UCSD-AML1 (cell line): Measurements from ENCODE around the gene NELFE.
"Not testable (repeated sequence)": the region's sequence is repeated elsewhere in the genome, so short reads cannot be mapped to it uniquely, and the experiment has no call there.

ENCODE experiments used
- DNase-seq: peaks from one replicate; lab custom pipeline; 2025; ENCODE audit not compliant: unreplicated experiment; lab: John Stamatoyannopoulos, UW

Gene NELFE, protein sequence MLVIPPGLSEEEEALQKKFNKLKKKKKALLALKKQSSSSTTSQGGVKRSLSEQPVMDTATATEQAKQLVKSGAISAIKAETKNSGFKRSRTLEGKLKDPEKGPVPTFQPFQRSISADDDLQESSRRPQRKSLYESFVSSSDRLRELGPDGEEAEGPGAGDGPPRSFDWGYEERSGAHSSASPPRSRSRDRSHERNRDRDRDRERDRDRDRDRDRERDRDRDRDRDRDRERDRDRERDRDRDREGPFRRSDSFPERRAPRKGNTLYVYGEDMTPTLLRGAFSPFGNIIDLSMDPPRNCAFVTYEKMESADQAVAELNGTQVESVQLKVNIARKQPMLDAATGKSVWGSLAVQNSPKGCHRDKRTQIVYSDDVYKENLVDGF

GRCh38 chr6:31958741-31959739 is at the start of gene NELFE, which contains the start of gene SKIC2:
TSS of gene NELFE (minus strand) at chr6:31958971. CDS start at chr6:31958446, 525 bp downstream.
TSS of gene SKIC2 (plus strand) at chr6:31959175. CDS start at chr6:31959193, 18 bp downstream.
- DNase-seq, result peak; percentile 99

- DNase-seq, result not testable (repeated sequence)
These were observed 49.3 kb upstream of the NELFE start for GRCh38 chr6:32008037-32008436.

GRCh38 chr6:32007086-32007485 is 48.3 kb upstream of the NELFE start:
- DNase-seq, result not testable (repeated sequence)

- DNase-seq, result not testable (repeated sequence)
These were observed 47.3 kb upstream of the NELFE start for GRCh38 chr6:32005991-32006529.

GRCh38 chr6:32005538-32005880 is 46.7 kb upstream of the NELFE start:
- DNase-seq, result not testable (repeated sequence)

DNA sequence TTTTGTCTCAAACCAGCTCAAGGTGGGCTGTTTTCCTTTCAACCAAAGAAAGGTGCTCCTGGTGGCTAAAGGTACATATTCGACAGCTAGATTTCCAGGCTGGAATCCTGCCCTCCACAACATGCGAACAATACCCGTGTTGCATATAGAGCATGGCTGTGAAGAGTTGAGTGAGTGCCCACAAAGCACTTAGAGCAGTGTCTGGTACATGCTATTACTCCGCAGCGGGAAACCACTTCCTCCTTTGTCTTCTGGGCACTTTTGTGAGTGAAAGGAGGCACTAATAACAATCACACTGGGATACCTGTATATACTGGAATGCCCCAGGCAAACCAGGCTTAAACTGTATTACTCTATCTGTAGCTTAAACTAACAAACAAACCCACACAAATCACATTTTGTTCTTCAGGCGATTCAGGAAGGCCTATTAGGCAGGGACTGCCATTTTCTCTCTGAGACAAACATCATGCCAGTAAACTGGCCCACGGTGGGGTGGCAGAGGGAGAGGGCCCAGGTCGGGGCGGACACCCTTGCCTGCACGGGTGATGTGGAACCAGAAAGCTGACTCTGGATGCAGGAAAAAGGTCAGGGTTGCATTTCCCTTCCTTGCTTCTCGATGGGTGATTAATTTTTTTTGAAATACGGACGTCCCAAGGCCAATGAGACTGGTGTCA is 46.2 kb upstream of the NELFE start:
- DNase-seq, result not testable (repeated sequence)

GRCh38 chr6:32004393-32004792 is 45.6 kb upstream of the NELFE start:
- DNase-seq, result not testable (repeated sequence)

- DNase-seq, result not testable (repeated sequence)
These were observed 44.5 kb upstream of the NELFE start for GRCh38 chr6:32003301-32003700.

DNA sequence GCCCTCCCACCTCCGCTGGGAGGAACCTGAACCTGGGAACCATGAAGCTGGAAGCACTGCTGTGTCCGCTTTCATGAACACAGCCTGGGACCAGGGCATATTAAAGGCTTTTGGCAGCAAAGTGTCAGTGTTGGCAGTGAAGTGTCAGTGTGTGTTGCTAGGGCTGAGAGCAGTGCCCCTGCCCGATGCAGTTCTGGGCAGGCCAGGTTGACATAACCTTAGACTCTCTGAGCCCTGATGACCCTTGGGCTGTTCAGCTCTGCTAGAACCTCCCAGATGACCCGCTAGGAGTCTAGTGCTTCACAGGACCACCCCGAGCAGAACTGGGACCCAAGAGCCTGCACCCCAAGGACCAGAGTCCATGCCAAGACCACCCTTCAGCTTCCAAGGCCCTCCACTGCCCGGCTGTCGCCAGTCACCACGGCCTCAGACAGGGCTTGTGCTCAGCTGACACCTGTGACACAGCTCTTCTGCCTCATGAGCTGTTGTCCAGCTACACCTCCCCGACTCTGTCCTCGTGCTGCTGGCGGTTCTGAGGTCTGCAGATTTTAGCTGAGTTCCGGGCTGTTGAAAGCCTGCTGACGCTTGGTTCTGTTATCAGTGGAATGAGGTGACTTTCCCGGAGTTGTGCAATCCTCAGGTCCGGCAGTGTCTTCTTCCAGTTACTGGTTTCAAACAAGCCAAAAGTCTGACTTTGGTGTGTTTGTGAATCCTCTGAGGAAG is 43.9 kb upstream of the NELFE start:
- not testable (repeated sequence) for DNase-seq

DNA sequence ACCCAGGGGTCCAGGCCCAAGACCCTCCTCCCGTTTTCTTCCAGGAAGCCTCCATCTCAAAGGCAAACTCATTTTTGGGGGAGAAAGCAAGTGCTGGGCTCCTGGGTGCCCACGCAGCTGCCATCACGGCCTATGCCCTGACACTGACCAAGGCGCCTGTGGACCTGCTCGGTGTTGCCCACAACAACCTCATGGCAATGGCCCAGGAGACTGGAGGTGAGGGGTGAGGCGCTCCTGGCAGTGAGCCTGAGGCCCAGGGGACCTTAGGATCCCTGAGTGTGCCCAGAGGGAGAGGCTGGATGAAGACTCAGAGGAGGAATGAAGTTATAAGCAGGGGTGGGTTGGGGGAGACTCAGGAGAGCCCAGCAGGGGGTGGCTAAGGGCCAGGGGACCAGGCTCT is 37.6 kb upstream of the NELFE start:
- not testable (repeated sequence) for DNase-seq

- not testable (repeated sequence) for DNase-seq
These were observed 35.6 kb upstream of the NELFE start for GRCh38 chr6:31994421-31994820.

GRCh38 chr6:31989363-31989762 is 30.6 kb upstream of the NELFE start:
- not testable (repeated sequence) for DNase-seq

DNA sequence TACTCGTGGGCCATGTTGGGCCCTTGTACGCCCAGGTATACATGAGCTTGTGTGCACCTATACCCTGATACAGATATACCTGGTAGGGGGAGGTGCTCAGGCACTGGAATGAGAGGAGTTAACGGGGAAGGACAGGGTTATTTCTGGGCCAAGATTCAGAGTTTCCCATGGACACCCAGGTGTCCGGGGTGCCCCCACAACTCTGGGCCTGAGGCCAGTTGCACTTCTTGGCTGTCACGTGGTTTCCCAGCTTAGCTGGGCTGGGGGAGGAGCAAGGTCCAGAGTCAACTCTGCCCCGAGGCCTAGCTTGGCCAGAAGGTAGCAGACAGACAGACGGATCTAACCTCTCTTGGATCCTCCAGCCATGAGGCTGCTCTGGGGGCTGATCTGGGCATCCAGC is 23.0 kb upstream of the NELFE start, which contains the start of gene C4A:
C4A (plus strand) TSS at position 314 of the 400 bp plus-strand sequence; CDS start at position 365, 51 bp downstream.
- DNase-seq, result not testable (repeated sequence)

DNA sequence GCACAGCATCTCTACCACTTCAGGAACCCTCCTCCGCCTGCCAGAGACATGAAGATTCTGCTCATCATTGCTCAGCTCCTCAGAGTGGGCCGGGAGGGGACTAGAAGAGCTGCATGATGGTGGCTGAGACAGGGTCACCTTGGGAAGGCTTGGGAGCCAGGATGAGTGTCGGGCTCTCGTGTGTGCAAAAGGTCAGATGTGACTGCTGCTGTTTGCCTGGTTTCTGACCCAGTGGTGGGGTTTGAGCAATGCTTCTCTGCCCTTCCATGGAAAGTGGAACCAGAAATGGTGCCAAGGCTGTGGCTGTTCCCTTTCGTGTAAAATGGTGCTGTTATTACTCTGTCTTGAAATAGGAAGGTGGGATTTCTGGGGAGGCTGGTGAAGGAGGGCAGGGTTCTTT is 22.2 kb upstream of the NELFE start:
- DNase-seq, result not testable (repeated sequence)

DNA sequence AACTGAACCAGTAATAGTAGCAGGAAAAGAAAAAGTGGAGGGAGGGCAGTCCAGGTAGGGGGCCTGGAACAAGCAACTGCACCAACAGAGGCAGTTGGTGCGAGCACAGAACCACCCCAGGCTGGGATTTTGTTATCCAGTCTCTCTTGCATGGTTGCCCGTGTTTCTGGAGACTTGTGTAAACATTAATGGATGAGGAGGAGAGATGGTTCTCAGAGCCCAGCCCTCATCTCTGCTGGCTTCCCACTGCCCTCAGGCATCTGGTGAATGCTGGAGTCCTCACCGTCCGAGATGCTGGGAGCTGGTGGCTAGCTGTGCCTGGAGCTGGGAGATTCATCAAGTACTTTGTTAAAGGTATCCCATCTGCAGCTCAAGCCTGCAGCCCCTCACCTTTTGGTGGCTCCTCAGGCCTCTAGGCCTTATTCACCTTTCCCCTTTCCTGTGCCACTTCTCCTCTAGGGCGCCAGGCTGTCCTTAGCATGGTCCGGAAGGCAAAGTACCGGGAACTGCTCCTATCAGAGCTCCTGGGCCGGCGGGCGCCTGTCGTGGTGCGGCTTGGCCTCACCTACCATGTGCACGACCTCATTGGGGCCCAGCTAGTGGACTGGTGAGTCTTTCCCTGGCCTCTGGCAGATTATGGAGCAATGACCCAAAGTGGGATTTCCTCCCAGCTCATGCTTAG is 21.6 kb upstream of the NELFE start:
- not testable (repeated sequence) for DNase-seq

GRCh38 chr6:31979238-31979898 is 20.6 kb upstream of the NELFE start:
- no peak for DNase-seq

- DNase-seq, result no peak
These were observed 20.1 kb upstream of the NELFE start for GRCh38 chr6:31978831-31979230.

DNA sequence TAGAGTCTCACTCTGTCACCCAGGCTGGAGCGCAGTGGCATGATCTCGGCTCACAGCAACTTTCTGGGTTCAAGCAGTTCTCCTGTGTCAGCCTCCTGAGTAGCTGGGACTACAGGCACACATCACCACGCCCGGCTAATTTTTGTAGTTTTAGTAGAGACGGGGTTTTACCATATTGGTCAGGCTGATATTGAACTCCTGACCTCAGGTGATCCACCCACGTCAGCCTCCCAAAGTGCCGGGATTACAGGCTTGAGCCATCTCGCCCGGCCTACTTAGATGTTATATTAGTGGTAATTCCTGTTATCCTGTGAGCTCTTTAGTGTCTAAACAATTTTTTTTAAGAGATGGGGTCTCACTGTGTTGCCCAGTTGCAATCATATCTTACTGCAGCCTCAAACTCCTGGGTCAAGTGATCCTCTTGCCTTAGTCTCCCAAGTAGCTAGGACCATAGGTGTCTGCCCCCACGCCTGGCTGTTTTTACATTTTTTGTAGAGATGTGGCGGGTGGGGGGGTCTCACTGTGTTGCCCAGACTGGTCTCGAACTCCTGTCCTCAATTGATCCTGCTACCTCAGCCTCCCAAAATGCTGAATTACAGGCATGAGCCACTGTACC is 19.2 kb upstream of the NELFE start:
- no peak for DNase-seq
